ENCODE data around the gene CCND2.

Gene CCND2

GRCh38 chr12:4286228-4286627, 12.7 kb downstream of the CCND2 start:
- DNase-seq (ENCODE audit: insufficient read length) (no peak), FAIRE-seq (no peak)
- TF ChIP-seq TAF1 (IDR thresholded peaks at IDR 0.05; ENCODE audit: borderline replicate concordance, low read depth, low read length) = no peak
- TF ChIP-seq POLR2A (IDR thresholded peaks at IDR 0.05; ENCODE audit: low read depth, low read length) = 0 out of 2 replicates have a peak, but pooled peaks have one; percentile 11
- no peak; the same call in none of the 2 replicates for TF ChIP-seq POLR2AphosphoS5 (IDR thresholded peaks at IDR 0.05; ENCODE audit: low read depth, low read length)

- no peak for DNase-seq (ENCODE audit: insufficient read length)
- TF ChIP-seq TAF1 (IDR thresholded peaks at IDR 0.05; ENCODE audit: borderline replicate concordance, low read depth, low read length) (no peak), POLR2AphosphoS5 (IDR thresholded peaks at IDR 0.05; ENCODE audit: low read depth, low read length) (peak; percentile 77), POLR2A (IDR thresholded peaks at IDR 0.05; ENCODE audit: low read depth, low read length) (peak; percentile 56; the same call in 1 of the 2 replicates)
These were observed 13.3 kb downstream of the CCND2 start for GRCh38 chr12:4286771-4287317.

GRCh38 chr12:4287325-4288211, 14.0 kb downstream of the CCND2 start:
- TF ChIP-seq POLR2A (IDR thresholded peaks at IDR 0.05; ENCODE audit: low read depth, low read length) = no peak
- no peak for TF ChIP-seq TAF1 (IDR thresholded peaks at IDR 0.05; ENCODE audit: borderline replicate concordance, low read depth, low read length)
- no peak for TF ChIP-seq POLR2AphosphoS5 (IDR thresholded peaks at IDR 0.05; ENCODE audit: low read depth, low read length)
- no peak for DNase-seq (ENCODE audit: insufficient read length)
- FAIRE-seq = no peak

More at GRCh38 chr12:4286771-4287317, 13.3 kb downstream of the CCND2 start:
- no peak for FAIRE-seq

GRCh38 chr12:4288296-4289131, 15.0 kb downstream of the CCND2 start:
- no peak for DNase-seq (ENCODE audit: insufficient read length)
- TF ChIP-seq TAF1 (IDR thresholded peaks at IDR 0.05; ENCODE audit: borderline replicate concordance, low read depth, low read length) (no peak), POLR2AphosphoS5 (IDR thresholded peaks at IDR 0.05; ENCODE audit: low read depth, low read length) (no peak; the same call in 1 of the 2 replicates), POLR2A (IDR thresholded peaks at IDR 0.05; ENCODE audit: low read depth, low read length) (no peak; the same call in 1 of the 2 replicates)
- FAIRE-seq = no peak

GRCh38 chr12:4289231-4289878, 15.8 kb downstream of the CCND2 start:
- DNase-seq (ENCODE audit: insufficient read length) = no peak
- TF ChIP-seq POLR2AphosphoS5 (IDR thresholded peaks at IDR 0.05; ENCODE audit: low read depth, low read length) (no peak), POLR2A (IDR thresholded peaks at IDR 0.05; ENCODE audit: low read depth, low read length) (peak; percentile 20; the same call in 1 of the 2 replicates), TAF1 (IDR thresholded peaks at IDR 0.05; ENCODE audit: borderline replicate concordance, low read depth, low read length) (no peak)

GRCh38 chr12:4289998-4290790, 16.6 kb downstream of the CCND2 start:
- TF ChIP-seq POLR2A (IDR thresholded peaks at IDR 0.05; ENCODE audit: low read depth, low read length) (peak; percentile 18), POLR2AphosphoS5 (IDR thresholded peaks at IDR 0.05; ENCODE audit: low read depth, low read length) (no peak; the same call in 1 of the 2 replicates), TAF1 (IDR thresholded peaks at IDR 0.05; ENCODE audit: borderline replicate concordance, low read depth, low read length) (no peak)
- FAIRE-seq = no peak
- no peak for DNase-seq (ENCODE audit: insufficient read length)

More at GRCh38 chr12:4289231-4289878, 15.8 kb downstream of the CCND2 start:
- no peak for FAIRE-seq

- no peak for TF ChIP-seq POLR2AphosphoS5 (IDR thresholded peaks at IDR 0.05; ENCODE audit: low read depth, low read length)
- no peak for TF ChIP-seq TAF1 (IDR thresholded peaks at IDR 0.05; ENCODE audit: borderline replicate concordance, low read depth, low read length)
- no peak; the same call in none of the 2 replicates for TF ChIP-seq POLR2A (IDR thresholded peaks at IDR 0.05; ENCODE audit: low read depth, low read length)
- FAIRE-seq = no peak
- DNase-seq (ENCODE audit: insufficient read length) = no peak
These were observed 18.9 kb downstream of the CCND2 start for GRCh38 chr12:4292341-4293073.

GRCh38 chr12:4293299-4293965, 19.9 kb downstream of the CCND2 start:
- TF ChIP-seq POLR2A (IDR thresholded peaks at IDR 0.05; ENCODE audit: low read depth, low read length) (no peak; the same call in none of the 2 replicates), POLR2AphosphoS5 (IDR thresholded peaks at IDR 0.05; ENCODE audit: low read depth, low read length) (peak; percentile 20; the same call in 1 of the 2 replicates)
- DNase-seq (ENCODE audit: insufficient read length) (no peak), FAIRE-seq (no peak)

- DNase-seq (ENCODE audit: insufficient read length) (no peak), FAIRE-seq (no peak)
- TF ChIP-seq POLR2A (IDR thresholded peaks at IDR 0.05; ENCODE audit: low read depth, low read length) (no peak; the same call in 1 of the 2 replicates), TAF1 (IDR thresholded peaks at IDR 0.05; ENCODE audit: borderline replicate concordance, low read depth, low read length) (no peak), POLR2AphosphoS5 (IDR thresholded peaks at IDR 0.05; ENCODE audit: low read depth, low read length) (no peak)
These were observed 20.5 kb downstream of the CCND2 start for GRCh38 chr12:4293966-4294505.

All from GM12892 (cell line).